Measurements from ENCODE around the gene IL19.

DNA sequence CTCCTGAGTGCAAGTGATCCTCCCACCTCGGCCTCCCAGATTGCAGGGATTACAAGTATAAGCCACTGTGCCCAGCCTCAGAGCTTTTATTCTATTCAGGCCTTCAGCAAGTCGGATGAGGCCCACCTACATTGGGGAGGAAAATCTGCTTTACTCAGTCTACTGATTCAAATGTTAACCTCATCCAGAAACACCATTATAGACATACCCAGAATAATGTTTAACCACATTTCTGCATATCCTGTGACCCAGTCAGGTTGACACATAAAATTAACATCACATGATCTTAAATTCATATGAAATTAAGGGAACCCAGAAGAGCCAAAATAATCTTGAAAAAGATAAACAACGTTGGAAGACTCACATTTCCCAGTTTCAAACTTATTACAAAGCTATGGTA is 109.7 kb downstream of the IL19 start:
- TF ChIP-seq, protein P1, sequence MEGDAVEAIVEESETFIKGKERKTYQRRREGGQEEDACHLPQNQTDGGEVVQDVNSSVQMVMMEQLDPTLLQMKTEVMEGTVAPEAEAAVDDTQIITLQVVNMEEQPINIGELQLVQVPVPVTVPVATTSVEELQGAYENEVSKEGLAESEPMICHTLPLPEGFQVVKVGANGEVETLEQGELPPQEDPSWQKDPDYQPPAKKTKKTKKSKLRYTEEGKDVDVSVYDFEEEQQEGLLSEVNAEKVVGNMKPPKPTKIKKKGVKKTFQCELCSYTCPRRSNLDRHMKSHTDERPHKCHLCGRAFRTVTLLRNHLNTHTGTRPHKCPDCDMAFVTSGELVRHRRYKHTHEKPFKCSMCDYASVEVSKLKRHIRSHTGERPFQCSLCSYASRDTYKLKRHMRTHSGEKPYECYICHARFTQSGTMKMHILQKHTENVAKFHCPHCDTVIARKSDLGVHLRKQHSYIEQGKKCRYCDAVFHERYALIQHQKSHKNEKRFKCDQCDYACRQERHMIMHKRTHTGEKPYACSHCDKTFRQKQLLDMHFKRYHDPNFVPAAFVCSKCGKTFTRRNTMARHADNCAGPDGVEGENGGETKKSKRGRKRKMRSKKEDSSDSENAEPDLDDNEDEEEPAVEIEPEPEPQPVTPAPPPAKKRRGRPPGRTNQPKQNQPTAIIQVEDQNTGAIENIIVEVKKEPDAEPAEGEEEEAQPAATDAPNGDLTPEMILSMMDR (IDR thresholded peaks at IDR 0.05), result no peak
- TF ChIP-seq POLR2A (IDR thresholded peaks at IDR 0.05; ENCODE audit: low read depth) (no peak), EP300 (IDR thresholded peaks at IDR 0.05) (no peak), POLR2AphosphoS5 (IDR thresholded peaks at IDR 0.05) (no peak)

Measured in esophagus muscularis mucosa (tissue), 4 donors.